NCI-H1048 (cell line): ENCODE data around the gene ABI2.
"Not testable (repeated sequence)": the region's sequence is repeated elsewhere in the genome, so short reads cannot be mapped to it uniquely, and the experiment has no call there.

Experiments used
- DNase-seq: peaks from one replicate; lab custom pipeline; 2025; lab: John Stamatoyannopoulos, UW

The ABI2 gene

GRCh38 chr2:203327901-203328759 is at the start of gene ABI2:
TSS of gene ABI2 (plus strand) at chr2:203328394. CDS start at chr2:203328515, 121 bp downstream.
- DNase-seq = peak; percentile 69

GRCh38 chr2:203279288-203279687 is 48.9 kb upstream of the ABI2 start:
- no peak for DNase-seq

- no peak for DNase-seq
Observed at GRCh38 chr2:203280428-203281064, 47.6 kb upstream of the ABI2 start.

- DNase-seq = no peak
Observed at GRCh38 chr2:203282101-203282500, 46.1 kb upstream of the ABI2 start.

- DNase-seq = no peak
Observed at GRCh38 chr2:203286532-203286931, 41.7 kb upstream of the ABI2 start.

- no peak for DNase-seq
Observed at GRCh38 chr2:203301667-203302066, 26.5 kb upstream of the ABI2 start.

- not testable (repeated sequence) for DNase-seq
Observed at GRCh38 chr2:203302586-203302985, 25.6 kb upstream of the ABI2 start.

- no peak for DNase-seq
Observed at GRCh38 chr2:203310688-203311436, 17.3 kb upstream of the ABI2 start.

GRCh38 chr2:203326356-203326755 is 1.8 kb upstream of the ABI2 start:
- no peak for DNase-seq

GRCh38 chr2:203327582-203327900 is 653 bp upstream of the ABI2 start:
- DNase-seq = no peak

GRCh38 chr2:203328760-203329540 is 756 bp downstream of the ABI2 start:
- peak; percentile 15 for DNase-seq

GRCh38 chr2:203330434-203330833 is 2.2 kb downstream of the ABI2 start:
- DNase-seq = no peak

GRCh38 chr2:203338322-203338721 is 10.1 kb downstream of the ABI2 start:
- no peak for DNase-seq

- no peak for DNase-seq
Observed at GRCh38 chr2:203340791-203341487, 12.7 kb downstream of the ABI2 start.

GRCh38 chr2:203341741-203342310 is 13.6 kb downstream of the ABI2 start:
- DNase-seq = no peak

GRCh38 chr2:203342374-203342773 is 14.2 kb downstream of the ABI2 start:
- DNase-seq = not testable (repeated sequence)

- no peak for DNase-seq
Observed at GRCh38 chr2:203344667-203345066, 16.5 kb downstream of the ABI2 start.

- DNase-seq = no peak
Observed at GRCh38 chr2:203346612-203347011, 18.4 kb downstream of the ABI2 start.

- no peak for DNase-seq
Observed at GRCh38 chr2:203347375-203347774, 19.2 kb downstream of the ABI2 start.

GRCh38 chr2:203352604-203353255 is 24.5 kb downstream of the ABI2 start:
- no peak for DNase-seq

- no peak for DNase-seq
Observed at GRCh38 chr2:203354966-203355365, 26.8 kb downstream of the ABI2 start.
